ENCODE measurements around the gene NACC2. TPM values are rescaled to one million over a fixed set of nuclear protein-coding genes. Genes with fewer than 3 reads are reported as not detected.

The NACC2 gene
- total and polyA plus RNA-seq, 2 of the 8 experiments (the other 6 are each of a cell fraction or from before 2014, with no cell fraction given), result 8.3 to 14.0 TPM

- CTCF ChIA-PET (ENCODE audit: partially characterized antibody), result interaction anchor here (0.8 to 2.5 kb wide), 7 partner anchors 13 to 158 kb away, joined by 3 to 16 read pairs (median 6); no protein-coding TSS in a partner anchor
- WGBS, 2 experiments (ENCODE audit: extremely low coverage in 1 of 2, insufficient coverage in 1 of 2, insufficient read length in 1 of 2, insufficient replicate concordance in 2 of 2, low coverage in 1 of 2, low lambda C conversion rate in 2 of 2, missing lambda C conversion rate in 1 of 2), result 6% methylated on average over 6 of the region's 36 CpGs; no CpG with 5 or more reads in 1 of the 2 experiments
- peak overlapping the region; percentile 65 for H3K27ac ChIP-seq (ENCODE audit: low read depth, low read length)
Measured at GRCh38 chr9:136117916-136118319, 22.8 kb upstream of the NACC2 start.

More at GRCh38 chr9:136117916-136118319, 22.8 kb upstream of the NACC2 start:
- FAIRE-seq (no peak), DNase-seq (ENCODE audit: low read depth in 1 of 2, low spot score in 2 of 2) (no peak)
- H4K8ac ChIP-seq (ENCODE audit: extremely low read depth, insufficient read depth, low read length), result no peak overlapping the region; the same call in 1 of the 2 replicates
- H3K4me2 ChIP-seq (ENCODE audit: insufficient read depth in 1 of 2, low read depth in 2 of 2, low read length in 2 of 2), result peak overlapping the region; percentile 63 to 75
- H3K23me2 ChIP-seq (ENCODE audit: low read depth, low read length), result no peaks in the 10 kb centered on the region; the same call in 1 of the 2 replicates
- 0 out of 2 replicates have a peak, but pooled peaks cover 3% of the 10 kb centered on the region for H3K79me1 ChIP-seq (ENCODE audit: low read depth, low read length)
- POLR2A ChIA-PET (ENCODE audit: partially characterized antibody), result interaction anchor here (0.6 to 4.5 kb wide), 14 partner anchors 12 to 211 kb away, joined by 3 to 40 read pairs (median 3); partner anchors contain the start of genes NACC2 and UBAC1
- peak overlapping the region; percentile 57 for H4K5ac ChIP-seq (ENCODE audit: insufficient read length, low read depth, low read length)
- H2BK5ac ChIP-seq (ENCODE audit: low read depth, low read length), result peak overlapping the region; percentile 54; the same call in 1 of the 2 replicates
- peaks cover 0 to 5% of the 10 kb centered on the region in 2 experiments for H4K20me1 ChIP-seq (replicated peaks in 1 of 2; ENCODE audit: control insufficient read depth in 1 of 2, insufficient read depth in 2 of 2, low read length in 2 of 2)
- H3K18ac ChIP-seq (ENCODE audit: extremely low read depth, low read length), result peak overlapping the region; percentile 78
- no peak overlapping the region for H2BK12ac ChIP-seq (ENCODE audit: low read depth, low read length)
- peak overlapping the region; percentile 32 for H3K56ac ChIP-seq (replicated peaks; ENCODE audit: insufficient read length, low read depth, low read length)
- no peak overlapping the region for H2AFZ ChIP-seq (ENCODE audit: low read length)
- no peak overlapping the region for H4K91ac ChIP-seq (replicated peaks; ENCODE audit: insufficient read length, low read length)
- H3K9me3 ChIP-seq (ENCODE audit: insufficient read depth in 2 of 2, low read depth in 1 of 2, low read length in 1 of 2), result no peaks in the 10 kb centered on the region
- no peak overlapping the region for H2AK5ac ChIP-seq (ENCODE audit: low read depth, low read length)
- no peak overlapping the region for H3K23ac ChIP-seq (ENCODE audit: insufficient read length)
- H3K4me3 ChIP-seq (ENCODE audit: extremely low read depth in 1 of 4, insufficient read depth in 2 of 4, low read depth in 3 of 4, low read length in 4 of 4), result peak overlapping the region; percentile 50 to 79 (median 56)
- no peak overlapping the region for H3K14ac ChIP-seq (ENCODE audit: insufficient read length)
- no peak overlapping the region for H2BK20ac ChIP-seq (ENCODE audit: low read length)
- peaks cover 0 to 7% of the 10 kb centered on the region in 2 experiments; a peak in 1 of 4 replicates for H3K79me2 ChIP-seq (ENCODE audit: control insufficient read depth in 1 of 2, insufficient read depth in 2 of 2, low read length in 2 of 2)
- H2BK15ac ChIP-seq (ENCODE audit: low read length), result no peak overlapping the region
- H3K4me1 ChIP-seq (replicated peaks in 1 of 4; ENCODE audit: control insufficient read depth in 3 of 4, insufficient read depth in 4 of 4, low read length in 3 of 4), result peaks cover 0 to 15% (median 7%) of the 10 kb centered on the region in 4 experiments; a peak in 6 of 7 replicates
- no peak overlapping the region for H2BK120ac ChIP-seq (replicated peaks; ENCODE audit: low read depth, low read length)
- peaks cover 0 to 12% (median 4%) of the 10 kb centered on the region in 4 experiments; a peak in 5 of 8 replicates for H3K36me3 ChIP-seq (ENCODE audit: control insufficient read depth in 2 of 4, insufficient read depth in 4 of 4, low read length in 3 of 4)
- TF ChIP-seq KDM4A (IDR thresholded peaks at IDR 0.05; ENCODE audit: low read depth, low read length, severe bottlenecking) (peak; percentile 15), TEAD4 (IDR thresholded peaks at IDR 0.05; ENCODE audit: low read depth, low read length) (no peak), POLR2AphosphoS5 (IDR thresholded peaks at IDR 0.05; ENCODE audit: low read depth, low read length) (no peak), PHF8 (conservative IDR thresholded peaks at IDR 0.05; ENCODE audit: low read depth, low read length) (0 out of 2 replicates have a peak, but pooled peaks have one; percentile 15), JUND (IDR thresholded peaks at IDR 0.05; ENCODE audit: low read length) (no peak), ZNF274 (IDR thresholded peaks at IDR 0.05; ENCODE audit: borderline replicate concordance, extremely low read depth, low read length) (no peak)
- no peak overlapping the region for H3K4ac ChIP-seq (replicated peaks; ENCODE audit: insufficient read length, low read depth, low read length)
- H3K27me3 ChIP-seq (replicated peaks in 1 of 4; ENCODE audit: control insufficient read depth in 3 of 4, extremely low read depth in 1 of 4, insufficient read depth in 3 of 4, low read length in 3 of 4), result no peaks in the 10 kb centered on the region
- H3K9ac ChIP-seq (replicated peaks in 1 of 4; ENCODE audit: extremely low read depth in 1 of 4, low read depth in 3 of 4, low read length in 3 of 4), result peak overlapping the region in 3 of 4 experiments; percentile 51 to 64 (median 55); a peak in 5 of 7 replicates
